GM21619 (cell line): ENCODE results near the gene LRRC32.
A peak's percentile ranks its signal among the peaks of the same experiment; 100 is the strongest.

Experiments
- ATAC-seq: cut with Tn5 transposase; IDR thresholded peaks from one replicate; pipeline ENCODE4 v1.9.1; 2021; ENCODE audit not compliant: unreplicated experiment

The LRRC32 gene

GRCh38 chr11:76680518-76681425 is 10.2 kb upstream of the LRRC32 start:
- no peak for ATAC-seq

- ATAC-seq: no peak
Observed at GRCh38 chr11:76678321-76678720, 7.8 kb upstream of the LRRC32 start.

- no peak for ATAC-seq
Observed at GRCh38 chr11:76677458-76677765, 6.9 kb upstream of the LRRC32 start.

DNA sequence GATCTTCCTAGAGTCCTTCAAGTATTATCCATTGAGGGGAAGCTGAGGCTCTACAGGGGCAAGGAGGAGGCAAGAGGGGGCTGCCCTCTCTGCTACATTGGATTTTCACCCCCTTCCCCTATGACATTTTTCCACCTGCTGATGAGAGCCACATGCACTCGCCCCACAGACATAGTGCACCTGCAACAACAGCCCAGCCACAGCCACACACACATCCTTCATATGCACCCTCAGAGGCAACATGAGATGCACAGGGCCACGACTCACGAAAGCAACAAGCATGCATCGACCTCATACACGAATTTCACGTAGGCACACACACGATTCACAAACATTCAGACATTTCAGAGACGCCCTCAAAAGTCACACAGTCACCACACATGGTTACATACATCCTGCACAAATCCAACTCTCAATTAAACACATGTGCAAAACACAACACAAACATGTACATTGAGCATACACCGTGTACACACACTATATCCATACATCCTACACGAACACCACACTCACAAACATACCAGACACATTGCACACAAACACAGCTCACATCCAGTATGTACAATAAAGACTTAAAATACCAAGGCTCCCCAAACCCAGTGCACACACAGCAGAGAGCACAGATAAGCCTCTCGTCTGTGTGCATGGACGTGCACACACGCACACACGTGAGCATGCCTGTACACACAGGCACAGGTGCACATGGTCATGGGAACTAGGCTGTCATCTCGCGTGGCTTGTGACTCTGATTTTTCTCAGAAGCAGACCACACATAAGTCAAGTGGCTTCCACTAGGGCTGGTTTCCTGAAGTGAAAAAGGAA is 6.3 kb upstream of the LRRC32 start:
- ATAC-seq: no peak

GRCh38 chr11:76674517-76675400 is 4.2 kb upstream of the LRRC32 start:
- ATAC-seq: peak; percentile 30

DNA sequence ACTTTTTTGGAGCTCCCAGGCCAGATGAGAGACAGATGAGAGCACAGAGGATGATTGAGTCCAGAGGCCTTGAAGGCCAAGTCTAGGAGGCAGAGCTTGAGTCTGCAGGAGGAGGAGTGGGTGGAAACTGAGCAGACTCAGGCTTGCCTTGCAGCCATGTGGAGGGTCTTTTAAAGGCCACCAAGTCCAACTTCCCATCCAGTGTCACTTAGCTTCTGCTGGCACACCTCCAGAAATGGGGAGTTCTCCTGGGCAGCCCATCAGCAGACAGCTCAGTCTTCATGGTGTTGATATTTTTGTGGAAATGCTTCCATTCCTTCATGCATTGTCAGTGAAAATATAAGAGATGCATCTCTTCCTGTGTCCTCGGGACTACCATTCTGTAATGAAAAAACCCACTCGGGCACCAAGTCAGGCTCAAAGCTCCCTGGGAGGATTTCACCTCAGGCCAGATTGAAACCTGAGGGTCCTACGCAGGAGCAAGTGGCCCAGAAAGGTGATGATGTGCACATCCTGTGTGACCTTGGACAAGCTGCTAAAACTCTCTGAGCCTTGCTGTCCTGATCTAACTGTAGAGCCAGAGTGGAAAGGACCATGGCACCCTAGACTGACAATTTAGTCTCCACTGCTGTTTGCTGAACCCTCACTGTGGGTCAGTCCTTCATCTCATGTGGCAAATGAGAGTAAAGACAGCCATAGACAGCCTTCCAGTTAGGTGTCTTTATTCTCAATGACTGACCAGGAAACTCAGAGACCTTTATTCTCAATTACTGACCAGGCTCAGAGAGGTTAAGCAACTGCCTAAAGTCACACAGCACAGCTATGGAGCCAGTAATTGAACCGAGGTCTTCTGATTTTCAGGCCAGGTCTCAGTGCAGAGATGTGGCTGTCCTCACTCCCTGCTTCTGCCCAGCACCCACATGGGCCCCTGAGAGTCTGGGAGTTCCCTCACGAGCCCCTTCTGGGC is 2.9 kb upstream of the LRRC32 start:
- no peak for ATAC-seq

DNA sequence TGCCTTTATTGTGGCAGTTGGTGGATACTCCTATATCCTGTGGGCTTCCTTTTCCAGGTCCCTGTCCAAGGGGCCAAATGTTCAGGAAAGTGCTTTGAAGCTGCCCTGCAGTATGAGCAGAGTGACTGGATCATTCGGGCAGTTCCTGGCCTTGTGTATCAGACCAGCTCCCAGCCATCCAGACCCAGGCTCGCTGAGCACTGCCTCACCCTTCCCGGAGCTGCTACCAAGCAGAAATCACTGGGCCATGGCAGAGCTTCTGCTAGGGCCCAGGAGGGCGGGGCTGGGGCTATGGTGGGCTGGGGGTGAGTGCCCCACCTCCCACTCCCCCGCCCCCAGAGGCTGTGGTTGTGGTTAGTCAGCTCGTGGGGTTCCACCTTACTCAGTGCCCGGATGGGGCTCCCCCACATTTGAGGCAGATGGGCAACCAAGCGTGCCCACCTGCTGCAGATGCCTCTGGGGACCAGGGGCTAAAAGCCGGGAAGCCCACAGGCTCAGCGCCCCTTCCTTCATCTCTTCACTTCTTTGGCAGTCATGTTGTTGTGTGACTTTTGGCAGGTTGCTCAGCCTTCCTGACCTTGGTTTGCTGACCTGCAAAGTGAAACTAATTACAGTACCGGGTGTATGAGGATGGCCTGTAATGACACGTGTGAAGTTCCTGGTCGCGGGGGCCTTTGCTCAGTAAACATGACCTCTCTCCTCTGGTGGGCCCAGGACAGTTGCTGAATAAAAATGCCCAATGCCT is 2.1 kb upstream of the LRRC32 start:
- peak; percentile 59 for ATAC-seq

DNA sequence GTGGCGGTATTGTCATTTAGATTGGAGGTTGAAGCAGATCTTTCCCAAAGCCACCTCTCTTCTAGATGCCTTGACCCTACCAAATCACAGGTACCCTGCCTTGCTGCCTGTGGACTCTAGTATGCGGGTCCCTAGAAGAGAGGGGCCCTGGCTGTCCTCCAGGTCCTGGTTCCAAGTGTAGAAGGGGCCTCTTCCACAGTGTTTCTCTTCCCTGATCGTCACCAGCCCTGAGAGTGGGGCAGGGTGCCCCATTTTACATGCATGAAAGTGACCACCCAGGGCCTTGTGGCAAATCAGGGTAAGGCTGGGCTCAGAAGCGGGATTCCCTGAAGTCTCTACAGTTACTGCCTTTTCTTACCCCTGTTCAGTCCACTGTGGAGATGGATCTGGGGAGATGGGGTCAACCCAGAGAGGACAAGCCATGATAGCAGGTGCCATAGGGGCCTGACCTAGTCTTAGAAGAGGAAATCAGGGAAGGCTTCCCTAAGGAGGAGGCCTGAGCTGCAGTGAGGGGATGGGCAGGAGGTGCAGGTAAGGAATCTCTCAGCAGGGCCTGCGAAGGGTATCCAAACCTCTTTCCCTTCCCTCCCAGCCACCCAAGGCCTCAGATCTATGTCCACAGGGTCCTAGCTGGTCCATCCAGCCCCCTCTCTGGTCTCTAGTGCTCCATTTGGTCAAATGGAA is 1.2 kb upstream of the LRRC32 start:
- ATAC-seq: no peak

DNA sequence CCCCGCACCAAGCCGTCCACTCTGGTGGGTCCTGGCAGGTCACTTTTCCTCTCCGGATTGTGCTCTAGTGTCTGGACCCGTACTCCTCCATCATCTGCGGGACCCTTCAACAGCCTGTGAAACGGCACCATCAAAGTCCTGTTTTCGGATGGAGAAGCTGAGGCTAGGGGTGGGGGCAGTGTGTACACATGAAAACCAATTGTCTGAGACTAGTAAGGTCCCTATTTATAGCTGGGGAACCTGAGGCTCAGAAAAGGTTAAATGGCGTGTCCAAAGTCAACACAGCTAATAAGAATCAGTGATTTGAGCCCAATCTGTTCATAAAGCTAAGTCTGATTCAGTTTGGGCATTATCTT is 668 bp upstream of the LRRC32 start:
- no peak for ATAC-seq

DNA sequence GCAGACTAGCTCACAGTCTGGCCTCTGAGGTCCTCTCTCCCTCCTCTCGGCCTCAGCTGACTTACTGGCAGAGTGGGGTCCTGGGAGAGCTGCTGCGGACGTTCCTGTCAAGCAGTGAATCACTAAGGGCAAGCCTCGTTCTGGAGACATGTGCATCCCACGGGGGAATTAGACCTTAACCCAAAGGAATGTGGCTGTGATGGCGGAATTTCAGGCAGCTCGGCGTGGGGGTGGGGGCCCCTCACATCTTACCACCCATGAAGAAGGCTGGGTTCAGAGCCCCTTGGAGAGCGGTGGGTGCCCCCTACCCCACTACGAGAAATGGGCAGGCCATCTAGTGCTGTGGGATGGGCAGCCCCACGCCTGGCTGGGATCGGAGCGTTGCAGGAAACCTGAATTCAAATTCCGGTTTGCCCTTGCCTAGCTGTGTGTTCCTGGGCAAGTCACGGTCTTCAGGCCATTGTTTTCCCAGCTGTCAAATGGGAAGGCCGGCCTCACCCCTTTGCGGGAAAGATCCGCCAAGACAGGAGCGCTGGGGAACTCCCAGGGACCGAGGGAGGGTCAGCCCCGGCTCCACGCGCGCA is 554 bp downstream of the LRRC32 start:
- ATAC-seq: no peak

- ATAC-seq: no peak
Observed at GRCh38 chr11:76668362-76669155, 2.0 kb downstream of the LRRC32 start.

DNA sequence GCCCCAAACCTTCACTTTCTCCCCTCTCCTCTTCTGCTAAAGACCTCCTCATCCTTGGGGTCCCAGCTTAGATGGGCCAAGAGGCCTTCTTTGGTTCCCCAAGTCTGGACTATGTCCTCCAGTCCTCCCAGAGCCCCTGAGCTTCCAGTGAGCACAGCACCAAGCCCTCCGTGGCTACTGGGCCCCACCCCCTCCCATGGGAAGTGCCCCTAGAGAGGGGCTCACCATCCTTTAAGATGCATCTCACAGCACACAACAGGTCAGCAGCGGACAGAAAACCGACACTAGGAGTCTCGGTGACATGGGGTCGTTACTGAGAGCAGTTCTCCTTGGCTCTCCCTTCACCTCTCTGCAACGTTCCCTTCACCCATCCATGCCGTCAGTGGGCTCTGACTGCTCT is 2.7 kb downstream of the LRRC32 start:
- no peak for ATAC-seq

GRCh38 chr11:76667271-76667818 is 3.2 kb downstream of the LRRC32 start:
- ATAC-seq: no peak

- no peak for ATAC-seq
Observed at GRCh38 chr11:76666830-76667229, 3.7 kb downstream of the LRRC32 start.

DNA sequence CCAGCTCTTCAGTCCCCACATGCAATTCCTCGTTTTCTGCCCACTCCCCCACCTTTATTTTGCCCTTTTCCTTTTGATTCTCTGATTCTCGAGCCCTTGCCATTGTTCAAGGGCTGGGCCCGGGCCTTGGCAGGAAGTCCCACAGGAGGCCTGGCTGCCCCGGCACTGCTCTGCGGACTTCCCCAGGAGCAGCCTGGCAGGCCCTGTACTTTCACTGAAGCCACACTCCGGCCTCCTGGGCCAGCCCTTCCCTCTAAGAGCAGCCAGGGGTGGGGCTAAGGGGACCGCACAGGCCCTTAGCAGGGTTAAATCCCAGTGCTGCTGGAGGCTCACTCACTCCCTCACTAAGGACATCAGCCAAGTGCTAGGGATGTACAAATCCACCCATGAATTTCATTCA is 4.1 kb downstream of the LRRC32 start:
- ATAC-seq: no peak

DNA sequence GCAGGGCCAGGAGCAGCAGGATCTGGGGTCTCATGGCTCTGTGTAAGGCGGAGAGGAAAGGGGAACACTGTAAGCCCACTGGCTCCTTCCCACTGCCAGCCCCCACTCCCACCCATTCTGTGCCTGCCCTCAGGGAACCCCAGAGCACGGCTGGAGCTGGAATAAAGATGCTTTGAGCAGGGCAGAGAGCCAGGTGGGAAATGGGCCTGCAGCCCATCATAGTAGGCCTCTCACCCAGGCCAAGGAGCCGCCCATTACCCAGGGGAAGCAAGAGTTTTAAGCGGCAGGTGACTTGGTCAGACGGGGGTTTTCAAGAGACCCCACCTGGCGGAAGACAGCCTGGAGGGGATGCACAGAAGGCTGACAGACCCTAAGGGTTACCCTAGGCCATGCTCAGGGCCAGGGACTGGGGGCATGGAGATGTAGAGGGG is 4.6 kb downstream of the LRRC32 start:
- no peak for ATAC-seq

DNA sequence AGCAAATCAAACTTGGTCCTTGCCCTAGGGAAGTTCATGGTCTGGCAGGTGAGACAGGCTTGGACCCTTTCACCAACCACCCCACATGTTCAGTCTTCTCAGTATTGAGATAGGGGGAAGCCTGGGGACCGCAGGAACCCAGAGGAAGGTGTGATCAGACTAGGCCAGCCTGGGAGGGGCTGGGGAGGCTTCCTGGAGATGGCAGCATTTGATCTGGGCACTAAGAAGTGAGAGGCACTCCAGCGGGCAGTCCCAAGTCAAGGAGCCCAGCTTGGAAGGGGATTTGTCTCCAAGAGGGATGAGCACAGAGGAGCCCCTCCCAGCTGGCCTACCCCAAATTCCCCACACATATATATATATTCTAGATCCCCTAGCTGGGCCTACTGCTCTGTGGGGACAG is 5.4 kb downstream of the LRRC32 start:
- no peak for ATAC-seq
